IMR-90 (cell line): Measurements from ENCODE around the gene PTPRG. TPM values are rescaled to one million over a fixed set of nuclear protein-coding genes. Genes with fewer than 3 reads are reported as not detected.

Experiments used
- ATAC-seq: fragments of 200-7000 bp; cut with Tn5 transposase; 2 replicates; pipeline ENCODE4 v1.9.1; 2020; ENCODE audit warnings: low read depth, mild to moderate bottlenecking, moderate library complexity
- BruUV-seq: library from RNA; stranded (reverse); fragments of 400-500 nt; replicated peaks from 2 replicates; lab custom pipeline; 2021; lab: Mats Ljungman, UMichigan
- CTCF ChIA-PET: fragments of 300-600 bp; formaldehyde crosslinking; extraction: SDS; loops from one replicate; lab custom pipeline; 2021; ENCODE audit warnings: antibody characterized with exemption; lab: Yijun Ruan, JAX
- POLR2A ChIA-PET: fragments of 300-600 bp; sonication (Branson Sonifier 250); formaldehyde crosslinking; loops from one replicate; lab custom pipeline; 2022; ENCODE audit warnings: antibody characterized with exemption; ENCODE audit not compliant: unreplicated experiment; lab: Charles Lee
- DNase-seq: peaks from one replicate; pipeline ENCODE4 v3.0.0; 2013
- H2AFZ ChIP-seq: replicated peaks from 2 replicates; pipeline ENCODE3; 2013; ENCODE audit warnings: low read length, mild to moderate bottlenecking; ENCODE audit not compliant: poor library complexity
- H2AK5ac ChIP-seq: 2 replicates; pipeline ENCODE4 v1.6.1; 2013; ENCODE audit warnings: low read depth, low read length, inconsistent platforms
- H2AK9ac ChIP-seq: replicated peaks from 2 replicates; pipeline ENCODE3; 2013; ENCODE audit warnings: mild to moderate bottlenecking, low read depth, low read length, moderate library complexity; ENCODE audit not compliant: poor library complexity
- H2BK120ac ChIP-seq: 2 replicates; pipeline ENCODE4 v1.6.1; 2013; ENCODE audit warnings: low read depth, low read length, inconsistent platforms
- H2BK15ac ChIP-seq: 3 replicates; pipeline ENCODE4 v1.6.1; 2013; ENCODE audit warnings: low read depth, low read length, inconsistent platforms
- H2BK20ac ChIP-seq: 2 replicates; pipeline ENCODE4 v1.6.1; 2013; ENCODE audit warnings: low read depth, mild to moderate bottlenecking, inconsistent platforms, low read length, moderate library complexity
- H2BK5ac ChIP-seq: 2 replicates; pipeline ENCODE4 v1.6.1; 2013; ENCODE audit warnings: mild to moderate bottlenecking, low read depth, low read length, inconsistent platforms; ENCODE audit not compliant: poor library complexity, severe bottlenecking
- H3K14ac ChIP-seq: replicated peaks from 2 replicates; pipeline ENCODE4 v1.6.1; 2013; ENCODE audit warnings: low read depth, low read length, inconsistent platforms
- H3K18ac ChIP-seq: 2 replicates; pipeline ENCODE4 v1.6.1; 2013; ENCODE audit warnings: low read depth, low read length, control low read depth
- H3K23ac ChIP-seq: 2 replicates; pipeline ENCODE4 v1.6.1; 2013; ENCODE audit warnings: low read depth, low read length, inconsistent platforms
- H3K27ac ChIP-seq: 2 replicates; pipeline ENCODE4 v1.5.1; 2013; ENCODE audit warnings: mild to moderate bottlenecking, control low read depth, low read length; ENCODE audit not compliant: insufficient read depth
- H3K27me3 ChIP-seq: 2 replicates; pipeline ENCODE4 v1.6.1; 2013; ENCODE audit warnings: low read length; ENCODE audit not compliant: control insufficient read depth, insufficient read depth
- H3K36me3 ChIP-seq: 2 replicates; pipeline ENCODE4 v1.6.1; 2013; ENCODE audit warnings: low read length, mixed read lengths; ENCODE audit not compliant: control insufficient read depth, insufficient read depth
- H3K4ac ChIP-seq: 2 replicates; pipeline ENCODE4 v1.6.1; 2013; ENCODE audit warnings: low read depth, low read length, inconsistent platforms
- H3K4me1 ChIP-seq: 2 replicates; pipeline ENCODE4 v1.6.1; 2013; ENCODE audit warnings: low read length, mixed read lengths; ENCODE audit not compliant: control insufficient read depth, insufficient read depth
- H3K4me2 ChIP-seq: 2 replicates; pipeline ENCODE4 v1.6.1; 2013; ENCODE audit warnings: low read depth, mild to moderate bottlenecking, control low read depth, low read length, moderate library complexity
- H3K4me3 ChIP-seq: 2 replicates; pipeline ENCODE4 v1.5.1; 2013; ENCODE audit warnings: low read depth, mild to moderate bottlenecking, control low read depth, low read length, moderate library complexity; ENCODE audit not compliant: insufficient read depth
- H3K56ac ChIP-seq: 2 replicates; pipeline ENCODE4 v1.6.1; 2013; ENCODE audit warnings: low read length, inconsistent platforms; ENCODE audit not compliant: insufficient read depth; ENCODE audit errors: extremely low read depth
- H3K79me1 ChIP-seq, 2 experiments: 2 replicates each; pipeline ENCODE4 v1.6.1; 2013; ENCODE audit warnings: low read length in 2 of 2, inconsistent platforms in 1 of 2, low read depth in 1 of 2
- H3K9ac ChIP-seq: 2 replicates; pipeline ENCODE4 v1.6.1; 2013; ENCODE audit warnings: low read depth, low read length, control low read depth
- H3K9me1 ChIP-seq: 2 replicates; pipeline ENCODE4 v1.6.1; 2013; ENCODE audit warnings: low read length, inconsistent platforms; ENCODE audit not compliant: insufficient read depth
- H3K9me3 ChIP-seq: 2 replicates; pipeline ENCODE4 v1.6.1; 2013; ENCODE audit warnings: low read length; ENCODE audit not compliant: control insufficient read depth, insufficient read depth
- H4K20me1 ChIP-seq: 2 replicates; pipeline ENCODE4 v1.6.1; 2013; ENCODE audit warnings: low read length, inconsistent platforms; ENCODE audit not compliant: insufficient read depth
- H4K5ac ChIP-seq: 2 replicates; pipeline ENCODE4 v1.6.1; 2013; ENCODE audit warnings: mild to moderate bottlenecking, low read depth, low read length, control low read depth
- H4K8ac ChIP-seq, 2 experiments: 2 replicates each; pipeline ENCODE4 v1.6.1; 2013; ENCODE audit warnings: low read depth in 2 of 2, low read length in 2 of 2, control low read depth in 1 of 2, inconsistent platforms in 1 of 2
- H4K91ac ChIP-seq: 2 replicates; pipeline ENCODE4 v1.6.1; 2013; ENCODE audit warnings: low read depth, low read length, inconsistent platforms; ENCODE audit not compliant: insufficient read depth
- CEBPB ChIP-seq: IDR thresholded peaks from 2 replicates; pipeline ENCODE4 v1.6.1; 2012; ENCODE audit warnings: low read depth, low read length, improper control_type of control experiment
- MAFK ChIP-seq: IDR thresholded peaks from 2 replicates; pipeline ENCODE4 v1.6.1; 2012; ENCODE audit warnings: low read depth, low read length, improper control_type of control experiment
- POLR2A ChIP-seq: IDR thresholded peaks from 2 replicates; pipeline ENCODE4 v1.6.1; 2012; ENCODE audit warnings: mild to moderate bottlenecking, low read depth, low read length
- RAD21 ChIP-seq: IDR thresholded peaks from 2 replicates; pipeline ENCODE4 v1.6.1; 2012; ENCODE audit warnings: low read length, improper control_type of control experiment
- WGBS, 2 experiments: methylation state at CpG; one replicate each; pipeline versions ENCODE4 v1.1.5 to v1.1.7; 2013; ENCODE audit warnings: missing lambda C conversion rate in 2 of 2; ENCODE audit not compliant: insufficient read length in 1 of 2; ENCODE audit errors: extremely low coverage in 2 of 2; 5-methylcytosine and 5-hydroxymethylcytosine counted together
- dilution Hi-C: fragments of 300-500 bp; cut with HindIII; formaldehyde crosslinking; loops from one replicate; pipeline ENCODE4 v1.14.3; 2018; ENCODE audit warnings: low sequenced_read_pairs; ENCODE audit not compliant: unreplicated experiment
- in situ Hi-C: fragments of 300-500 bp; cut with MboI; formaldehyde crosslinking; loops from 3 replicates; pipeline ENCODE4 v1.14.3; 2019; ENCODE audit warnings: low sequenced_read_pairs, inconsistent platforms, mixed read lengths
- intact Hi-C: fragments of 100-400 bp; cut with micrococcal nuclease; formaldehyde crosslinking; loops from 2 replicates; pipeline ENCODE4 v1.10.0; 2022
- polyA plus RNA-seq, 3 experiments: library from polyadenylated mRNA; depleted of rRNA; stranded (reverse); fragments of >200 nt; gene quantifications; 2 replicates each; pipeline ENCODE4 v1.2.3, GENCODE V29; 2012; ENCODE audit warnings: low replicate concordance in 1 of 3
- total RNA-seq: library from RNA; depleted of rRNA; stranded (reverse); fragments of >200 nt; gene quantifications from 2 replicates; pipeline ENCODE4 v1.2.3, GENCODE V29; 2012
- TF ChIP-seq, protein P1 (sequence below): conservative IDR thresholded peaks from 2 replicates; pipeline ENCODE4 v1.5.1; 2012; ENCODE audit warnings: mild to moderate bottlenecking, low read depth, low read length, improper control_type of control experiment

PTPRG gene
- total and polyA plus RNA-seq, 2 of the 4 experiments (the other 2 are of a cell fraction), result 7.7 to 31.0 TPM

GRCh38 chr3:62159056-62159708 lies 597.8 kb downstream of the PTPRG start:
- Histone ChIP-seq H3K27ac (no peak overlapping the region), H2BK20ac (no peak overlapping the region), H3K36me3 (no peaks in the 10 kb centered on the region), H3K4ac (no peak overlapping the region), H4K8ac (no peak overlapping the region), H3K4me1 (peaks cover 2% of the 10 kb centered on the region; the same call in 1 of the 2 replicates), H3K27me3 (no peaks in the 10 kb centered on the region), H3K9me3 (no peaks in the 10 kb centered on the region), H3K79me1 (peaks cover 0 to 7% of the 10 kb centered on the region in 2 experiments; a peak in 1 of 4 replicates), H2AFZ (no peak overlapping the region), H3K56ac (no peak overlapping the region), H2BK120ac (no peak overlapping the region), H4K20me1 (no peaks in the 10 kb centered on the region), H2BK15ac (no peak overlapping the region), H4K91ac (no peak overlapping the region), H3K18ac (no peak overlapping the region), H4K5ac (no peak overlapping the region), H2BK5ac (no peak overlapping the region), H2AK5ac (no peak overlapping the region), H3K4me2 (no peak overlapping the region), H3K14ac (no peak overlapping the region), H3K23ac (no peak overlapping the region), H3K4me3 (no peak overlapping the region), H2AK9ac (no peak overlapping the region), H3K9ac (no peak overlapping the region), H3K9me1 (peaks cover 3% of the 10 kb centered on the region; the same call in 1 of the 2 replicates)
- ChIA-PET POLR2A (no interaction called here), CTCF (interaction anchor here (0.6 kb wide), 1 partner anchor 791 kb away, joined by 3 read pairs; no protein-coding TSS in a partner anchor)
- in situ Hi-C loops (no loop called here), dilution Hi-C loops (no loop called here), intact Hi-C loops (no loop called here)
- BruUV-seq, result no TSS peak
- WGBS, 2 experiments, result no CpG with 5 or more reads among the region's 4 CpGs
- TF ChIP-seq, protein P1, sequence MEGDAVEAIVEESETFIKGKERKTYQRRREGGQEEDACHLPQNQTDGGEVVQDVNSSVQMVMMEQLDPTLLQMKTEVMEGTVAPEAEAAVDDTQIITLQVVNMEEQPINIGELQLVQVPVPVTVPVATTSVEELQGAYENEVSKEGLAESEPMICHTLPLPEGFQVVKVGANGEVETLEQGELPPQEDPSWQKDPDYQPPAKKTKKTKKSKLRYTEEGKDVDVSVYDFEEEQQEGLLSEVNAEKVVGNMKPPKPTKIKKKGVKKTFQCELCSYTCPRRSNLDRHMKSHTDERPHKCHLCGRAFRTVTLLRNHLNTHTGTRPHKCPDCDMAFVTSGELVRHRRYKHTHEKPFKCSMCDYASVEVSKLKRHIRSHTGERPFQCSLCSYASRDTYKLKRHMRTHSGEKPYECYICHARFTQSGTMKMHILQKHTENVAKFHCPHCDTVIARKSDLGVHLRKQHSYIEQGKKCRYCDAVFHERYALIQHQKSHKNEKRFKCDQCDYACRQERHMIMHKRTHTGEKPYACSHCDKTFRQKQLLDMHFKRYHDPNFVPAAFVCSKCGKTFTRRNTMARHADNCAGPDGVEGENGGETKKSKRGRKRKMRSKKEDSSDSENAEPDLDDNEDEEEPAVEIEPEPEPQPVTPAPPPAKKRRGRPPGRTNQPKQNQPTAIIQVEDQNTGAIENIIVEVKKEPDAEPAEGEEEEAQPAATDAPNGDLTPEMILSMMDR, result no peak
- TF ChIP-seq CEBPB, result no peak
- no peak for TF ChIP-seq RAD21
- TF ChIP-seq MAFK, result no peak
- no peak for TF ChIP-seq POLR2A
- ATAC-seq, result no peak
- no peak for DNase-seq
